ENCODE data around the gene POTEF.
"Not testable (repeated sequence)": the region's sequence is repeated elsewhere in the genome, so short reads cannot be mapped to it uniquely, and the experiment has no call there.

- TF ChIP-seq ZBTB33 (IDR thresholded peaks at IDR 0.05; ENCODE audit: extremely low read depth, insufficient replicate concordance, low read length); YY1 (IDR thresholded peaks at IDR 0.05; ENCODE audit: extremely low read depth, insufficient replicate concordance, low read depth, low read length); CTCF (IDR thresholded peaks at IDR 0.05 in 2 of 3, conservative IDR thresholded peaks at IDR 0.05 in 1 of 3; ENCODE audit: borderline replicate concordance in 1 of 3, insufficient read depth in 1 of 3, low read depth in 2 of 3, low read length in 2 of 3); EZH2 (IDR thresholded peaks at IDR 0.05); CEBPB (IDR thresholded peaks at IDR 0.05; ENCODE audit: low read depth); POLR2AphosphoS5 (IDR thresholded peaks at IDR 0.05; ENCODE audit: low read depth, low read length); ELF1 (IDR thresholded peaks at IDR 0.05; ENCODE audit: borderline replicate concordance, low read depth); EGR1 (IDR thresholded peaks at IDR 0.05; ENCODE audit: low read depth): not testable (repeated sequence)
These were observed 33.5 kb upstream of the POTEF start for GRCh38 chr2:130162486-130162885.
